HepG2 (cell line): ENCODE data around the gene PTGIS. TPM values are rescaled to one million over a fixed set of nuclear protein-coding genes. Genes with fewer than 3 reads are reported as not detected.
A peak's percentile ranks its signal among the peaks of the same experiment; 100 is the strongest.

Experiments
- E2F5 ChIP-seq: sonication (generic); formaldehyde crosslinking; conservative IDR thresholded peaks from 2 replicates; pipeline ENCODE4 v1.4.0; 2020; ENCODE audit warnings: missing genetic modification reagents
- HNRNPH1 ChIP-seq: fragments of 200-400 bp; formaldehyde crosslinking; optimal IDR thresholded peaks from 2 replicates; pipeline ENCODE3; 2017; ENCODE audit warnings: mild to moderate bottlenecking, low read depth, low read length
- HOXA9 ChIP-seq: sonication (generic); formaldehyde crosslinking; IDR thresholded peaks from 2 replicates; pipeline ENCODE4 v1.8.1; 2022; ENCODE audit warnings: missing genetic modification reagents, mild to moderate bottlenecking, moderate library complexity, borderline replicate concordance
- MTF2 ChIP-seq: sonication (generic); formaldehyde crosslinking; IDR thresholded peaks from 2 replicates; pipeline ENCODE4 v1.5.0; 2020; ENCODE audit warnings: missing genetic modification reagents, borderline replicate concordance
- MXI1 ChIP-seq: IDR thresholded peaks from 3 replicates; pipeline ENCODE4 v1.6.1; 2012; ENCODE audit warnings: low read depth, low read length, inconsistent platforms, borderline replicate concordance
- NCOA1 ChIP-seq: sonication (generic); formaldehyde crosslinking; IDR thresholded peaks from 2 replicates; pipeline ENCODE4 v1.9.0; 2021; ENCODE audit warnings: missing genetic modification reagents
- RBFOX2 ChIP-seq: fragments of 200-400 bp; formaldehyde crosslinking; IDR thresholded peaks from 2 replicates; pipeline ENCODE4 v1.6.1; 2017; ENCODE audit warnings: low read depth, mild to moderate bottlenecking, low read length
- SAP130 ChIP-seq: IDR thresholded peaks from 2 replicates; pipeline ENCODE4 v1.6.1; 2016; ENCODE audit warnings: low read depth
- SP1 ChIP-seq, 2 experiments: fragments of 450-650 bp in 1 of 2; sonication (generic) in 1 of 2; formaldehyde crosslinking in 1 of 2; IDR thresholded peaks; 2 replicates each; pipeline versions ENCODE4 v1.4.0 to v1.6.1; 2016 to 2020; ENCODE audit warnings: missing genetic modification reagents in 1 of 2
- ZNF343 ChIP-seq: sonication (generic); formaldehyde crosslinking; IDR thresholded peaks from 2 replicates; pipeline ENCODE4 v1.4.0; 2020; ENCODE audit warnings: mild to moderate bottlenecking, missing genetic modification reagents
- ZNF782 ChIP-seq: sonication (generic); formaldehyde crosslinking; IDR thresholded peaks from 2 replicates; pipeline ENCODE4 v1.4.0; 2020; ENCODE audit warnings: missing genetic modification reagents, mild to moderate bottlenecking, borderline replicate concordance
- polyA plus RNA-seq, 8 experiments: library from polyadenylated mRNA; depleted of rRNA in 3 of 8; stranded (reverse) in 7 of 8; unstranded in 1 of 8; fragments of >200 nt; fragmentation: Illumina TruSeq in 4 of 8; extraction: Trizol in 4 of 8; gene quantifications; 2 replicates each; pipeline versions ENCODE4 v1.2.1 to v1.2.3, GENCODE V29; 2011 to 2016; ENCODE audit warnings: low read depth in 4 of 8, missing spikeins in 1 of 8, mixed read lengths in 1 of 8; ENCODE audit not compliant: insufficient read depth in 1 of 8
- total RNA-seq, 5 experiments: library from RNA; depleted of rRNA; stranded (reverse); fragments of >200 nt; fragmentation: Illumina TruSeq; extraction: Trizol; gene quantifications; 2 replicates each; pipeline ENCODE4 v1.2.3, GENCODE V29; 2016; ENCODE audit warnings: low read depth in 1 of 5
- TF ChIP-seq, protein P1 (sequence below), 2 experiments: fragments of 450-650 bp in 1 of 2; sonication (generic) in 1 of 2; formaldehyde crosslinking in 1 of 2; IDR thresholded peaks; 2 replicates each; pipeline versions ENCODE4 v1.6.1 to v1.8.0; 2016 to 2022; ENCODE audit warnings: antibody characterized with exemption in 1 of 2, mild to moderate bottlenecking in 1 of 2, missing genetic modification reagents in 1 of 2
- TF ChIP-seq, protein P2 (sequence below): sonication (generic); formaldehyde crosslinking; IDR thresholded peaks from 2 replicates; pipeline ENCODE4 v1.4.0; 2020; ENCODE audit warnings: missing genetic modification reagents

PTGIS gene
- total and polyA plus RNA-seq, 2 of the 13 experiments (the other 11 are each of a cell fraction or from before 2014, with no cell fraction given) = not detected

GRCh38 chr20:49615401-49616153 is 47.6 kb upstream of the PTGIS start (continued):
- no peak for TF ChIP-seq MTF2 (CRISPR knock-in tag)
- TF ChIP-seq NCOA1 (CRISPR knock-in tag) = no peak
- no peak for TF ChIP-seq MXI1
- TF ChIP-seq HOXA9 (CRISPR knock-in tag) = no peak
- TF ChIP-seq ZNF343 (CRISPR knock-in tag) = no peak
- no peak for TF ChIP-seq E2F5 (CRISPR knock-in tag)
- TF ChIP-seq SAP130 (CRISPR knock-in tag) = 0 out of 2 replicates have a peak, but pooled peaks have one; percentile 44
- TF ChIP-seq RBFOX2 = 0 out of 2 replicates have a peak, but pooled peaks have one; percentile 24
- TF ChIP-seq, protein P1, sequence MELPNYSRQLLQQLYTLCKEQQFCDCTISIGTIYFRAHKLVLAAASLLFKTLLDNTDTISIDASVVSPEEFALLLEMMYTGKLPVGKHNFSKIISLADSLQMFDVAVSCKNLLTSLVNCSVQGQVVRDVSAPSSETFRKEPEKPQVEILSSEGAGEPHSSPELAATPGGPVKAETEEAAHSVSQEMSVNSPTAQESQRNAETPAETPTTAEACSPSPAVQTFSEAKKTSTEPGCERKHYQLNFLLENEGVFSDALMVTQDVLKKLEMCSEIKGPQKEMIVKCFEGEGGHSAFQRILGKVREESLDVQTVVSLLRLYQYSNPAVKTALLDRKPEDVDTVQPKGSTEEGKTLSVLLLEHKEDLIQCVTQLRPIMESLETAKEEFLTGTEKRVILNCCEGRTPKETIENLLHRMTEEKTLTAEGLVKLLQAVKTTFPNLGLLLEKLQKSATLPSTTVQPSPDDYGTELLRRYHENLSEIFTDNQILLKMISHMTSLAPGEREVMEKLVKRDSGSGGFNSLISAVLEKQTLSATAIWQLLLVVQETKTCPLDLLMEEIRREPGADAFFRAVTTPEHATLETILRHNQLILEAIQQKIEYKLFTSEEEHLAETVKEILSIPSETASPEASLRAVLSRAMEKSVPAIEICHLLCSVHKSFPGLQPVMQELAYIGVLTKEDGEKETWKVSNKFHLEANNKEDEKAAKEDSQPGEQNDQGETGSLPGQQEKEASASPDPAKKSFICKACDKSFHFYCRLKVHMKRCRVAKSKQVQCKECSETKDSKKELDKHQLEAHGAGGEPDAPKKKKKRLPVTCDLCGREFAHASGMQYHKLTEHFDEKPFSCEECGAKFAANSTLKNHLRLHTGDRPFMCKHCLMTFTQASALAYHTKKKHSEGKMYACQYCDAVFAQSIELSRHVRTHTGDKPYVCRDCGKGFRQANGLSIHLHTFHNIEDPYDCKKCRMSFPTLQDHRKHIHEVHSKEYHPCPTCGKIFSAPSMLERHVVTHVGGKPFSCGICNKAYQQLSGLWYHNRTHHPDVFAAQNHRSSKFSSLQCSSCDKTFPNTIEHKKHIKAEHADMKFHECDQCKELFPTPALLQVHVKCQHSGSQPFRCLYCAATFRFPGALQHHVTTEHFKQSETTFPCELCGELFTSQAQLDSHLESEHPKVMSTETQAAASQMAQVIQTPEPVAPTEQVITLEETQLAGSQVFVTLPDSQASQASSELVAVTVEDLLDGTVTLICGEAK (IDR thresholded peaks at IDR 0.05) = no peak
- TF ChIP-seq, protein P1 (CRISPR knock-in tag; IDR thresholded peaks at IDR 0.05) = no peak
- peak; percentile 64; the same call in 1 of the 2 replicates for TF ChIP-seq ZNF782 (CRISPR knock-in tag)
- no peak for TF ChIP-seq HNRNPH1
- TF ChIP-seq, protein P2, sequence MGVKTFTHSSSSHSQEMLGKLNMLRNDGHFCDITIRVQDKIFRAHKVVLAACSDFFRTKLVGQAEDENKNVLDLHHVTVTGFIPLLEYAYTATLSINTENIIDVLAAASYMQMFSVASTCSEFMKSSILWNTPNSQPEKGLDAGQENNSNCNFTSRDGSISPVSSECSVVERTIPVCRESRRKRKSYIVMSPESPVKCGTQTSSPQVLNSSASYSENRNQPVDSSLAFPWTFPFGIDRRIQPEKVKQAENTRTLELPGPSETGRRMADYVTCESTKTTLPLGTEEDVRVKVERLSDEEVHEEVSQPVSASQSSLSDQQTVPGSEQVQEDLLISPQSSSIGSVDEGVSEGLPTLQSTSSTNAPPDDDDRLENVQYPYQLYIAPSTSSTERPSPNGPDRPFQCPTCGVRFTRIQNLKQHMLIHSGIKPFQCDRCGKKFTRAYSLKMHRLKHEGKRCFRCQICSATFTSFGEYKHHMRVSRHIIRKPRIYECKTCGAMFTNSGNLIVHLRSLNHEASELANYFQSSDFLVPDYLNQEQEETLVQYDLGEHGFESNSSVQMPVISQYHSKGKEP (CRISPR knock-in tag) = no peak
- no peak for TF ChIP-seq SP1 (IDR thresholded peaks at IDR 0.05)
- no peak for TF ChIP-seq SP1 (CRISPR knock-in tag; IDR thresholded peaks at IDR 0.05)
